HG02885 (cell line): ENCODE results near the gene FAM25A.
"Not testable (repeated sequence)": the region's sequence is repeated elsewhere in the genome, so short reads cannot be mapped to it uniquely, and the experiment has no call there.

ENCODE experiments used
- ATAC-seq: cut with Tn5 transposase; IDR thresholded peaks from one replicate; pipeline ENCODE4 v1.9.1; 2021; ENCODE audit warnings: mild to moderate bottlenecking; ENCODE audit not compliant: unreplicated experiment, poor library complexity

FAM25A gene

DNA sequence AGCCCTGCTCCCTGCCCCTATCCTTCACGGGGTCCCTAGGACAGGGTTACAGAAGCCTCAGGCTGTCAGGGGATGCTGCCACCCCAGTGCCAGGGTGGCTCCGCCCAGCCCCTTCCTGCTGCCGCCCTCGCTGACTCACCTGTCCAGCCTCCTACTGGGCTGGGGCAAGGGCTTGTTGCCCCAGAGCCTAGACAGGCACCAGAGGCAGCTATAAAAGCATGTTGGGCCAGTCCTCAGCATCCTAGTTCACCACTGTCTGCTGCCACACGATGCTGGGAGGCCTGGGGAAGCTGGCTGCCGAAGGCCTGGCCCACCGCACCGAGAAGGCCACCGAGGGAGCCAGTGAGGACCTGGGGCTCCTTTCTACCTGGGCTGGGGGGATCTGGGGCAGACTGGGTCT is at the start of gene FAM25A:
Gene FAM25A, plus strand, starts transcription at position 239 of the 400 bp plus-strand sequence. Its CDS starts 31 bp downstream, at position 270.
- ATAC-seq, result not testable (repeated sequence)

GRCh38 chr10:86970982-86971231 is 49.2 kb upstream of the FAM25A start:
- ATAC-seq, result no peak

DNA sequence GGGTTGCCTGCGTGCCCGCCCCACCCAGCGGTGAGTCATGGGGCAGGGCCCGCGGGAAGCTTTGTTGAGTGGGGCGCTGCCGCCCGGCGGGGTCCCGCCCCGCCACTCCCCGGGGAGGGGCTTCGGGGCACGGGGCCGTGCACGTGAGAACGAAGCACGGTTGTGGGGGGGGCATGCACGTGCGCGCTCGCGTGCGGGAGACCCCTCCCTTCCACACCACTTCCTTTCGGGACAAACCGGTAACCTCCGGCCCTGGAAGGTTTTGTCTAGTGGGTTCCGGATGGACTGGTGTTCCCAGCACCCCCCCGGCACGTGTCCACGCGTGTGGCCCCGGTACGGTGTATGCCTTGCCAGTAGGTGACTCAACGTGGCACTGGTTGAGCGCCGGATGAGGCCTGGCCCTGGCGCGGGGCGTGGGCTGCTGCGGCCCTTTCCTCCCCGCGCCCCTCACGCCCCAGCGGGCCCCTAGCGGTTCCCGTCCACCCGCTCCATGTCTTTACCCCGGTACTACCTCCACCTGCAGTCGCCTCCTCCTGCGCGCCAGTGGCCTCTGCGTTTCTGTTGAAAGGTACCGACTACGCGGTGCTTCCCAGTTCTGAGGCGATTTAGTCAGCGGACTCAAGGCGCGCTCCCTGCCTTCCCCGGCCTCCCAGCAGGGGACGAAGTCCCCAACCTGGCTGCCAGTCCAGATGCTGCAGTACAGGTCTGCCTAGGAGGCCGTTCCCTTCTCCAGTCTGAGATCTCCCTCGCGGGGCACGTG is 48.7 kb upstream of the FAM25A start:
- ATAC-seq, result peak; percentile 78

DNA sequence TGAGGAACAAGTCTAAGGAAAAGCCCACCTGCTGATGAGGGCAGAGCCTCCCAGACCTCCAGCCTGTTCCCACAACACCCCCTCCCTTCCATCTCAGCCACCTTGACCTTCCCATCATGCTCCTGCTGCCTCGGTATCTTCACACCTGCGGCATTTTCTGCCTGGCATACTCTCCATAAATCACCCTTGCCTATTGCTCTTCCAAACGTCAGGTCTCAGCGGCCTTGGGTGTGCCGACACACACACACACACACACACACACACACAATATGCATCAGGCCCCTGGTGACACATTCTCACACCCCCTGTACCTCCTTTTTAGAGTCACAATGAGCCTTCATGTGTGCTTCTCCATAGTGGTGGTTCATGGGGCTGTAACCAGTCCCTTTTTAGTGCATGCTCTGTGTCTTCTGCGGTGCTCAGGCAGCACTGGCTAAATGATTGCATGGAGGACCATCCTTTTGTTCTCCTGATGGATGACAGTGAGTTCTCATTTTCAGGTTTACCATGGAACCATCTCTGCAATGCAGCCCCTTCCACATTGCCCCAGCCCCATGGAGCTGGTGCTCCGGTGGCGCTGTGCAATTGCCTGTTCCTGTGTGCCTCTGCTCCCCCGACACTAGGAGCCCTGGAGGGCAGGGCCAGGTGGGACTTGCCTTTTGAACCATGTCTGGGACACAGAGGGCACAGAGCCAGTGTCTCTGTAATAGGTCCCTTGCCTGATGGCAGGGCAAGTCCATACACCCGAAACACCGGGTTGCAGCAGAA is 47.3 kb upstream of the FAM25A start:
- no peak for ATAC-seq

DNA sequence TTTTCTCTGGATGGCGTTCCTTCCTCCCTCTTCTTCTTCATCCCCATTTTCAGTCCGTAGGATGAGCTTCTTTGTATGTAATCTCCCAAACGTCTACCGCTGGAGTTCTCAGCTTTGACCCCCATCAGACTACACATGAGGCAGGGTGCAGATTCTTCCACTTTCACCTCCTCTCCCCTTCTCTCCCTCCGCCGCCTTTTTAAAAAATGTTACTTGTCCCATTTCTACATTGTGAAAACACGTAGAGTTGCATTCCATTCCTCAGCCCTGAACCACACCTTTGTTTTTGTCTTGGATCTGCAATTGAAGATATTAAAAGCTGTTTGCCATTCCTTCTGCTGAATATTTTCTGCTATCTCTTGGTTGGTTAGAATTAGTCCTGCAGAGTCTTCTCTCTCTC is 45.6 kb upstream of the FAM25A start:
- ATAC-seq, result no peak

- no peak for ATAC-seq
Measured at GRCh38 chr10:86976362-86977056, 43.6 kb upstream of the FAM25A start.

DNA sequence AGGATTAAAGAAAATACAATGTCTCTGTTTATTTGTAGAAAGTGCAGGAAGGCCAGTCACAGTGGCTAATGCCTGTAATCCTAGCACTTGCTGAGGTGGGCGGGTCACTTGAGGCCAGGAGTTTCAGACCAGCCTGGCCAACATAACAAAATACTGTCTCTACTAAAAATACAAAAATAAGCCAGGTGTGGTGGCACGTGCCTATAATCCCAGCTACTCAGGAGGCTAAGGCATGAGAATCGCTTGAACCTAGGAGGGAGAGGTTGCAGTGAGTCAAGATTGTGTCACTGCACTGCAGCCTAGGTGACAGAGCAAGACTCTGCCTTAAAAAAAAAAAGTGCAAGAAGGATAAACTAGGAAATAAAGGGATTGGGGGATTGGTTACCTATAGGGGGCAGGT is 41.6 kb upstream of the FAM25A start:
- ATAC-seq, result not testable (repeated sequence)

- ATAC-seq, result no peak
Measured at GRCh38 chr10:86979296-86979818, 40.7 kb upstream of the FAM25A start.

DNA sequence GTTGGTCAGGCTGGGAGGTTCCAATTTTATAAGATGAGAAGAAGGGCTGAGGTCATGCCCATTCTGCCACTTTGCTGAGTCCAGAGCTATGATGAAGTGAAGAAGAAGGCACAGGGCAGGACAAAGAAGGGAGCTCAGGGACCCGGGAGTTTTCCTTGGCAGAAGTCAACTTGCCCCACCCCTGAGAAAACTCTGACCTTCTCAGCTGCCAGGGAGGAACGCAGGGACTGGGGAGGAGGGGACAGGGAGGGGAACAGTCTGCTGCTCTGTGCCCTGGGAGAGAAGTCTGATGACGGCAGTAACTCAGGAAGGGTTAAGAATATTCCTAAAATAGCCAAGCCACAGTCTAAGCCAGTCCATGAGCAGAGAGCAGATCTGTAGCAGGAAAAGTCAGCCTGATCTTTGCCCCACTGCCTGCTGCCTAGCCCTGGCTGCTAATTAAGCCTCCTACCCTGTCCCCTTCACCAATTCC is 40.1 kb upstream of the FAM25A start:
- ATAC-seq, result no peak

DNA sequence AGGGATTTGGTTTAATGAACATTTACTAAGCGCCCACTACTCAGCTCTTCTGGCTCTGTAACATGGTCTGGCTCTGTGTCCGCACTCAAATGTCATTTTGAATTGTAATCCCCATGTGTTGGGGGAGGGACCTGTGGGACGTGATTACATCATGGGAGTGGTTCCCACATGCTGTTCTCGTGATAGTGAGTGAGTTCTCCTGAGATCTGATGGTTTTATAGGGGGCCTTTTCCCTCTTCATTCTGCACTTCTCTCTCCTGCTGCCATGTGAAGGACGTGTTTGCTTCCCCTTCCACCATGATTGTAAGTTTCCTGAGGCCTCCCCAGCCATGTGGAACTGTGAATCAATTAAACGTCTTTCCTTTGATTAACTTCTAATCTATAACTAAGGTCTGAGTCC is 39.1 kb upstream of the FAM25A start:
- ATAC-seq, result not testable (repeated sequence)

- ATAC-seq, result no peak
Measured at GRCh38 chr10:86981716-86982115, 38.4 kb upstream of the FAM25A start.

DNA sequence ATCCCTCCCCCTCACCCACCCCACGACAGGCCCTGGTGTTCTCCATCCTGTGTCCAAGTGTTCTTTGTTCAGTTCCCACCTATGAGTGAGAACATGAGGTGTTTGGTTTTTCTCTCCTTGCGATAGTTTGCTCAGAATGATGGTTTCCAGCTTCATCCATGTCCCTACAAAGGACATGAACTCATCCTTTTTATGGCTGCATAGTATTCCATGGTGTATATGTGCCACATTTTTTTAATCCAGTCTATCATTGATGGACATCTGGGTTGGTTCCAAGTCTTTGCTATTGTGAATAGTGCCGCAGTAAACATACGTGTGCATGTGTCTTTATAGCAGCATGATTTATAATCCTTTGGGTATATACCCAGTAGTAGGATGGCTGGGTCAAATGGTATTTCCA is 35.6 kb upstream of the FAM25A start:
- not testable (repeated sequence) for ATAC-seq

GRCh38 chr10:86988520-86988919 is 31.6 kb upstream of the FAM25A start:
- ATAC-seq, result no peak

- ATAC-seq, result not testable (repeated sequence)
Measured at GRCh38 chr10:86991362-86991761, 28.7 kb upstream of the FAM25A start.

DNA sequence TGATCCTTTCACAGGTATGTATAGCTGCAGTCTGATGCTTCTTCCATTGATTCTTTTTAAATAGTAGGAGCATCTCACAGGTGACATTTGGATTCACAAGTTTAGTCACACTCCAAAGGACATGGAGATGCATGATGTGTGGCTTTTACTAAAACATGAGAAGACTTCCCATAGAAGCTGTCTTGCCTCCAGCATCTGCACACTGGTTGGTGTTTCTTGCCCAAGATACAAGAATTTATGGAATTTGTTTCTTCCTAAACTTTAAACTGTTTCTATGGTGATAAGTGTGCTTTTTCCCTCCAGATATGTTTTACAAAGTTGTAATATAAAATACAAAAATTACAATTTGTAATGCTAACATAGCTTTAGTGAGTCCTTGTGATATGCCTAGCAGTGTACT is 27.6 kb upstream of the FAM25A start:
- no peak for ATAC-seq

GRCh38 chr10:86992929-86993328 is 27.2 kb upstream of the FAM25A start:
- ATAC-seq, result no peak

- ATAC-seq, result not testable (repeated sequence)
Measured at GRCh38 chr10:86999802-87000403, 20.2 kb upstream of the FAM25A start.

DNA sequence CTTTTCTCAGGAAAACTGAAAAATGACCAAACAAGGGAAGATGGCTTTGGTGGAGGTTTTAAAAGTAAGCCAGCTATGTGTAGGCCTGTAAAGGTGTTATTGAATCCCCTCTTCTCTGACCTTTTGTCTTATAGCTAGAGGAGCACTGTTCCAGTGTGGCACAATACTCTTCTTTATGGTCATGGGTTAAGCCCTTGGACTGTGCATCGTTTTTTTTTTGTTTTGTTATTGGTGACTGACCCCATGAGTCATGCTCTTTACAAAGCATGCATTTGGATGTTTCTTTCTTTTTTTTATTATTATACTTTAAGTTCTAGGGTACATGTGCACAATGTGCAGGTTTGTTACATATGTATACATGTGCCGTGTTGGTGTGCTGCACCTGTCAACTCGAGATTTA is 19.6 kb upstream of the FAM25A start:
- ATAC-seq, result no peak

DNA sequence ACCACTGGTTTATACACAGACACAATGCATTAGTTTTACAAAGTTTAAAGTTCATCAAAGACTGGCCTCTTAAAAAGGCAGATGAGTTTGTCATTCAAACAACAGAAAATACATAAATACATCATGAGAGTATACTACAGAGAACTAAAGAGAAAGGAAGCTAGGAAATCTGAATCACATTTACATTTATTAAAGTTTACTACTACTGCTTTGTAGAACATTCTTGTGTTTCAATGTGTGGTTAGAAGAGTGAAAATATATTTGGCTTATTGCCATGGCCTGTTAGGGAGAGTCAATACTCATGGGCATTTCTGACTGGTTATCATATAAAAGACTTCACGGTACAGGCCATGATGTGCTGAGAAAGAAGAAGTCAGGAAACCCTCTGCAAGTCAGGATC is 13.0 kb upstream of the FAM25A start:
- ATAC-seq, result not testable (repeated sequence)

- ATAC-seq, result not testable (repeated sequence)
Measured at GRCh38 chr10:87007674-87008073, 12.4 kb upstream of the FAM25A start.
